IMR-90 (cell line): ENCODE results near the gene CHL1. TPM values are rescaled to one million over a fixed set of nuclear protein-coding genes. Genes with fewer than 3 reads are reported as not detected.

Experiments used
- ATAC-seq: fragments of 200-7000 bp; cut with Tn5 transposase; 2 replicates; pipeline ENCODE4 v1.9.1; 2020; ENCODE audit warnings: low read depth, mild to moderate bottlenecking, moderate library complexity
- BruUV-seq: library from RNA; stranded (reverse); fragments of 400-500 nt; replicated peaks from 2 replicates; lab custom pipeline; 2021; lab: Mats Ljungman, UMichigan
- CTCF ChIA-PET: fragments of 300-600 bp; formaldehyde crosslinking; extraction: SDS; loops from one replicate; lab custom pipeline; 2021; ENCODE audit warnings: antibody characterized with exemption; lab: Yijun Ruan, JAX
- POLR2A ChIA-PET: fragments of 300-600 bp; sonication (Branson Sonifier 250); formaldehyde crosslinking; loops from one replicate; lab custom pipeline; 2022; ENCODE audit warnings: antibody characterized with exemption; ENCODE audit not compliant: unreplicated experiment; lab: Charles Lee
- DNase-seq: peaks from one replicate; pipeline ENCODE4 v3.0.0; 2013
- H2AFZ ChIP-seq: replicated peaks from 2 replicates; pipeline ENCODE3; 2013; ENCODE audit warnings: low read length, mild to moderate bottlenecking; ENCODE audit not compliant: poor library complexity
- H2AK5ac ChIP-seq: 2 replicates; pipeline ENCODE4 v1.6.1; 2013; ENCODE audit warnings: low read depth, low read length, inconsistent platforms
- H2AK9ac ChIP-seq: replicated peaks from 2 replicates; pipeline ENCODE3; 2013; ENCODE audit warnings: mild to moderate bottlenecking, low read depth, low read length, moderate library complexity; ENCODE audit not compliant: poor library complexity
- H2BK120ac ChIP-seq: 2 replicates; pipeline ENCODE4 v1.6.1; 2013; ENCODE audit warnings: low read depth, low read length, inconsistent platforms
- H2BK15ac ChIP-seq: 3 replicates; pipeline ENCODE4 v1.6.1; 2013; ENCODE audit warnings: low read depth, low read length, inconsistent platforms
- H2BK20ac ChIP-seq: 2 replicates; pipeline ENCODE4 v1.6.1; 2013; ENCODE audit warnings: low read depth, mild to moderate bottlenecking, inconsistent platforms, low read length, moderate library complexity
- H2BK5ac ChIP-seq: 2 replicates; pipeline ENCODE4 v1.6.1; 2013; ENCODE audit warnings: mild to moderate bottlenecking, low read depth, low read length, inconsistent platforms; ENCODE audit not compliant: poor library complexity, severe bottlenecking
- H3K14ac ChIP-seq: replicated peaks from 2 replicates; pipeline ENCODE4 v1.6.1; 2013; ENCODE audit warnings: low read depth, low read length, inconsistent platforms
- H3K18ac ChIP-seq: 2 replicates; pipeline ENCODE4 v1.6.1; 2013; ENCODE audit warnings: low read depth, low read length, control low read depth
- H3K23ac ChIP-seq: 2 replicates; pipeline ENCODE4 v1.6.1; 2013; ENCODE audit warnings: low read depth, low read length, inconsistent platforms
- H3K27ac ChIP-seq: 2 replicates; pipeline ENCODE4 v1.5.1; 2013; ENCODE audit warnings: mild to moderate bottlenecking, control low read depth, low read length; ENCODE audit not compliant: insufficient read depth
- H3K27me3 ChIP-seq: 2 replicates; pipeline ENCODE4 v1.6.1; 2013; ENCODE audit warnings: low read length; ENCODE audit not compliant: control insufficient read depth, insufficient read depth
- H3K36me3 ChIP-seq: 2 replicates; pipeline ENCODE4 v1.6.1; 2013; ENCODE audit warnings: low read length, mixed read lengths; ENCODE audit not compliant: control insufficient read depth, insufficient read depth
- H3K4ac ChIP-seq: 2 replicates; pipeline ENCODE4 v1.6.1; 2013; ENCODE audit warnings: low read depth, low read length, inconsistent platforms
- H3K4me1 ChIP-seq: 2 replicates; pipeline ENCODE4 v1.6.1; 2013; ENCODE audit warnings: low read length, mixed read lengths; ENCODE audit not compliant: control insufficient read depth, insufficient read depth
- H3K4me2 ChIP-seq: 2 replicates; pipeline ENCODE4 v1.6.1; 2013; ENCODE audit warnings: low read depth, mild to moderate bottlenecking, control low read depth, low read length, moderate library complexity
- H3K4me3 ChIP-seq: 2 replicates; pipeline ENCODE4 v1.5.1; 2013; ENCODE audit warnings: low read depth, mild to moderate bottlenecking, control low read depth, low read length, moderate library complexity; ENCODE audit not compliant: insufficient read depth
- H3K56ac ChIP-seq: 2 replicates; pipeline ENCODE4 v1.6.1; 2013; ENCODE audit warnings: low read length, inconsistent platforms; ENCODE audit not compliant: insufficient read depth; ENCODE audit errors: extremely low read depth
- H3K79me1 ChIP-seq, 2 experiments: 2 replicates each; pipeline ENCODE4 v1.6.1; 2013; ENCODE audit warnings: low read length in 2 of 2, inconsistent platforms in 1 of 2, low read depth in 1 of 2
- H3K9ac ChIP-seq: 2 replicates; pipeline ENCODE4 v1.6.1; 2013; ENCODE audit warnings: low read depth, low read length, control low read depth
- H3K9me1 ChIP-seq: 2 replicates; pipeline ENCODE4 v1.6.1; 2013; ENCODE audit warnings: low read length, inconsistent platforms; ENCODE audit not compliant: insufficient read depth
- H3K9me3 ChIP-seq: 2 replicates; pipeline ENCODE4 v1.6.1; 2013; ENCODE audit warnings: low read length; ENCODE audit not compliant: control insufficient read depth, insufficient read depth
- H4K20me1 ChIP-seq: 2 replicates; pipeline ENCODE4 v1.6.1; 2013; ENCODE audit warnings: low read length, inconsistent platforms; ENCODE audit not compliant: insufficient read depth
- H4K5ac ChIP-seq: 2 replicates; pipeline ENCODE4 v1.6.1; 2013; ENCODE audit warnings: mild to moderate bottlenecking, low read depth, low read length, control low read depth
- H4K8ac ChIP-seq, 2 experiments: 2 replicates each; pipeline ENCODE4 v1.6.1; 2013; ENCODE audit warnings: low read depth in 2 of 2, low read length in 2 of 2, control low read depth in 1 of 2, inconsistent platforms in 1 of 2
- H4K91ac ChIP-seq: 2 replicates; pipeline ENCODE4 v1.6.1; 2013; ENCODE audit warnings: low read depth, low read length, inconsistent platforms; ENCODE audit not compliant: insufficient read depth
- CTCF ChIP-seq: conservative IDR thresholded peaks from 2 replicates; pipeline ENCODE4 v1.5.1; 2012; ENCODE audit warnings: mild to moderate bottlenecking, low read depth, low read length, improper control_type of control experiment
- RCOR1 ChIP-seq: IDR thresholded peaks from 2 replicates; pipeline ENCODE4 v1.6.1; 2012; ENCODE audit warnings: mild to moderate bottlenecking, low read length, improper control_type of control experiment; ENCODE audit not compliant: insufficient replicate concordance
- USF2 ChIP-seq: fragments of 150-350 bp; IDR thresholded peaks from 2 replicates; pipeline ENCODE4 v1.6.1; 2017; ENCODE audit warnings: mild to moderate bottlenecking, antibody characterized with exemption, low read length, low read depth
- WGBS, 2 experiments: methylation state at CpG; one replicate each; pipeline versions ENCODE4 v1.1.5 to v1.1.7; 2013; ENCODE audit warnings: missing lambda C conversion rate in 2 of 2; ENCODE audit not compliant: insufficient read length in 1 of 2; ENCODE audit errors: extremely low coverage in 2 of 2; 5-methylcytosine and 5-hydroxymethylcytosine counted together
- dilution Hi-C: fragments of 300-500 bp; cut with HindIII; formaldehyde crosslinking; loops from one replicate; pipeline ENCODE4 v1.14.3; 2018; ENCODE audit warnings: low sequenced_read_pairs; ENCODE audit not compliant: unreplicated experiment
- in situ Hi-C: fragments of 300-500 bp; cut with MboI; formaldehyde crosslinking; loops from 3 replicates; pipeline ENCODE4 v1.14.3; 2019; ENCODE audit warnings: low sequenced_read_pairs, inconsistent platforms, mixed read lengths
- intact Hi-C: fragments of 100-400 bp; cut with micrococcal nuclease; formaldehyde crosslinking; loops from 2 replicates; pipeline ENCODE4 v1.10.0; 2022
- polyA plus RNA-seq, 3 experiments: library from polyadenylated mRNA; depleted of rRNA; stranded (reverse); fragments of >200 nt; gene quantifications; 2 replicates each; pipeline ENCODE4 v1.2.3, GENCODE V29; 2012; ENCODE audit warnings: low replicate concordance in 1 of 3
- total RNA-seq: library from RNA; depleted of rRNA; stranded (reverse); fragments of >200 nt; gene quantifications from 2 replicates; pipeline ENCODE4 v1.2.3, GENCODE V29; 2012

The CHL1 gene
- total and polyA plus RNA-seq, 2 of the 4 experiments (the other 2 are of a cell fraction), result 0.38 to 1.6 TPM

GRCh38 chr3:278300-279064, 81.9 kb downstream of the CHL1 start:
- in situ Hi-C loops (no loop called here), dilution Hi-C loops (no loop called here), intact Hi-C loops (no loop called here)
- TF ChIP-seq RCOR1 (no peak), USF2 (no peak), CTCF (no peak)
- H2AK9ac ChIP-seq, result no peak overlapping the region
- H3K18ac ChIP-seq, result no peak overlapping the region
- H2AFZ ChIP-seq, result no peak overlapping the region
- H3K9me3 ChIP-seq, result no peaks in the 10 kb centered on the region
- no peak overlapping the region for H4K5ac ChIP-seq
- no peak overlapping the region for H3K4me2 ChIP-seq
- no peak overlapping the region for H3K4me3 ChIP-seq
- H2AK5ac ChIP-seq, result no peak overlapping the region
- H3K36me3 ChIP-seq, result no peaks in the 10 kb centered on the region
- no peak overlapping the region for H3K23ac ChIP-seq
- no peaks in the 10 kb centered on the region for H3K79me1 ChIP-seq
- H3K4me1 ChIP-seq, result no peaks in the 10 kb centered on the region
- H3K27ac ChIP-seq, result no peak overlapping the region
- no peaks in the 10 kb centered on the region for H4K20me1 ChIP-seq
- H2BK5ac ChIP-seq, result no peak overlapping the region
- H3K56ac ChIP-seq, result no peak overlapping the region
- ChIA-PET POLR2A (no interaction called here), CTCF (no interaction called here)
- H2BK20ac ChIP-seq, result no peak overlapping the region
- H4K91ac ChIP-seq, result no peak overlapping the region
- DNase-seq (no peak), ATAC-seq (no peak)
- H3K4ac ChIP-seq, result no peak overlapping the region
- H3K14ac ChIP-seq, result no peak overlapping the region
- 84% methylated on average over 3 of the region's 12 CpGs; no CpG with 5 or more reads in 1 of the 2 experiments for WGBS, 2 experiments
- H3K9ac ChIP-seq, result no peak overlapping the region
- H4K8ac ChIP-seq, result no peak overlapping the region
- H2BK15ac ChIP-seq, result no peak overlapping the region
- H2BK120ac ChIP-seq, result no peak overlapping the region
- no TSS peak for BruUV-seq
- H3K9me1 ChIP-seq, result no peaks in the 10 kb centered on the region
- no peaks in the 10 kb centered on the region for H3K27me3 ChIP-seq
